Neuron (in vitro differentiated cells): ENCODE data around the gene PLCB4.

Experiments used
- H2AFZ ChIP-seq: one replicate; pipeline ENCODE4 v1.6.1; 2013; ENCODE audit warnings: low read depth, mild to moderate bottlenecking, inconsistent platforms, low read length, moderate library complexity
- H3K27me3 ChIP-seq: one replicate; pipeline ENCODE4 v1.6.1; 2013; ENCODE audit warnings: low read length; ENCODE audit not compliant: insufficient read depth
- H3K36me3 ChIP-seq: one replicate; pipeline ENCODE4 v1.6.1; 2013; ENCODE audit warnings: low read length; ENCODE audit not compliant: insufficient read depth
- H3K4me1 ChIP-seq: one replicate; pipeline ENCODE4 v1.6.1; 2013; ENCODE audit warnings: low read length; ENCODE audit not compliant: insufficient read depth
- H3K4me3 ChIP-seq: 2 replicates; pipeline ENCODE4 v1.5.1; 2013; ENCODE audit warnings: mild to moderate bottlenecking, low read length, moderate library complexity
- H3K9me3 ChIP-seq: one replicate; pipeline ENCODE4 v1.6.1; 2013; ENCODE audit warnings: low read length

Gene PLCB4

DNA sequence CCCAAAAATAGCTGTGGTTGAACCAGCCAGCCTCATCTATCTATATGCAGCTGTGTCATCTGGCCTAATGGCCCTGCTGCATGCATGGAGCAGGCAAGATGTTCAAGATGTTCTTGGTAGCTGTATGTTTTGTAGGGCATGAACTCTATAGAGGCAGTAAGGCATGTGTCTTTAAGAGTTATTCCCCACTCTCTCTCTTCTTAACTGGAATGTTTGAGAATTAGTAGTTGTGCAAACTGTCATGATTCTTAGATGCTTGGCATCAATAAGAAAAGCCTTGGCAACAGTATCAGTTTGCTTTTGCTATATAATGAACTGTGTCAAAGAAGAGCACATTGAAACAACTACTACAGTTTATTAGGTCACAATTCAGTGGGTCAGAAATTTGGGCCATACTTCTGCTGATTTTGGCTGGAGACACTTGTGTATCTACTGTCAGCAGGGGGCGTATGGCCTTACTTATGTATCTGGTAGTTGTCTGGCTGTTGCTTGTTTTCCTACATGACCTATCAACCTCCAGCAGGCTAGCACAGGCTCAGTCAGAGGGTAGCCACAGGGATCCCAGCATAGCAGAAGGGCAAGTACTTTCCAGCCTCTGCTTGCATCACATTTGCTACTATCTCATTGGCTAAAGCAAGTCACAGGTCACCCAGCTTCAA, 389.4 kb downstream of the PLCB4 start:
- Histone ChIP-seq H3K4me3 (no peak overlapping the region), H3K27me3 (no peaks in the 10 kb centered on the region), H3K4me1 (no peaks in the 10 kb centered on the region), H3K36me3 (peaks cover 32% of the 10 kb centered on the region), H3K9me3 (no peaks in the 10 kb centered on the region), H2AFZ (no peak overlapping the region)

DNA sequence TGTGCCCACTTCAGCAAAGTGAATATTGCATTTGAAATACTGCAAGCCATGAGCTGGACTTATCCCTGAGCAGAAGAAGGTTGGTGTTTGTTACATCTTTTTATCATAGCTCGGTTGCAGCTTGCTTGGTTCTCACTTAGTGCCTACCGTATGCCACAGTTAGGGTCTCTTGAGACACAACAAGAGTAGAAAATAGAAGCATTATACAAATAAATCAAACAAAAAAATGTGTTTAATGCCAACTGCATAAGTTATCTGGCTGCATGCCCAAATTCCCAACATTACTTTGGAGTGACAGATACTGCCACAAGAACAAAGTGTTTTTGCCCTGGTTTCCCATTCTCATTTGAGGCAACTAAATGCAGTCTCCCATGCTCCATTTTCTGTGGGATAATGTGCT, 391.6 kb downstream of the PLCB4 start:
- Histone ChIP-seq H3K4me1 (no peaks in the 10 kb centered on the region), H3K9me3 (no peaks in the 10 kb centered on the region), H3K36me3 (peaks cover 28% of the 10 kb centered on the region), H3K4me3 (no peak overlapping the region), H3K27me3 (no peaks in the 10 kb centered on the region), H2AFZ (no peak overlapping the region)

DNA sequence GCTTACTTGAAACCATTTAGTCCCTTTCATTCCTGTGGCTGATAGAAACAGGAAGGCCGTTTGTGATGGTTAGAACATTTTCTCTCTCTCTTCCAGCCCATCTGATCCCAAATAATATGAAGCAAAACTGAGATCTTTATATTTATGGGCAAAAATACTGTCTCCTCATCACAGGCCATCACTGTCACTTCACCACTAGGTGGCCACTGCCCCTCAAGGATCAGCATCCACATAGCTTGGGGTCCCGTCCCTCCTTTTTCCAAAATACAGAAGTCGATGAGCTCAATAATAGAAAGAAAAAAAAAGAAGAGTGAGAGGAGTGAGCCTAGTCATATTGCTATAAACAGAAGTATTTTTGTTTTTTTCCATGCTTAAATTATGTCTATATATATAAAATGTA, 399.1 kb downstream of the PLCB4 start:
- Histone ChIP-seq H3K27me3 (no peaks in the 10 kb centered on the region), H3K4me3 (no peak overlapping the region), H3K9me3 (no peaks in the 10 kb centered on the region), H3K36me3 (peaks cover 5% of the 10 kb centered on the region), H2AFZ (no peak overlapping the region), H3K4me1 (no peaks in the 10 kb centered on the region)

DNA sequence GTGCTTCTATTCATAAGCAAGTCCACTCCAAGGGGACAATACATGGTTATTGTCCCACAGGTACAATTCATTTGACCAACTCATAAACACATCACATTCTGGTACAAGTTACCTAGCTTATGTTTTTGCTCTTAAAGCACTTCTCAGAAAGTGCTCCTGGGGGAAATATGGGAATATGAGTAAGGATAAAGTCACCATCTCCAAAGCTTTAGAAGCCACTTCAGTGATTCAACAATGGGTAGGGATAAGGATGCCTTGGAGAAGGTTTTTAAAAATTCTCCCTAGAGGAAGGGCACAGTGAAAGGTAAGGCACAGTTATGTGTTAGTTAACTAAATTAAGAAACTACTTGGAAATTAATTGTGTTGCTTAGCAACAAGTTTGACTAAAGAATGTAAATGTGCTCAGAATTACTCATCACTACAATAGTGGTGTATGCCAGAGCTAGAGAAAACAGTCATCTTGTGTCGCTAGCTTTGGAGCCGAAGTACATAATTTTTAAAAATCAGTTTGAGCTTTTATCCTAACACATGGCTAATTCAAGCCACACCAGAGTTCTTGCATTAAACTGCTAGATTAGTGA, 406.0 kb downstream of the PLCB4 start:
- Histone ChIP-seq H3K9me3 (no peaks in the 10 kb centered on the region), H2AFZ (no peak overlapping the region), H3K4me3 (no peak overlapping the region), H3K36me3 (no peaks in the 10 kb centered on the region), H3K27me3 (no peaks in the 10 kb centered on the region), H3K4me1 (peaks cover 13% of the 10 kb centered on the region)

DNA sequence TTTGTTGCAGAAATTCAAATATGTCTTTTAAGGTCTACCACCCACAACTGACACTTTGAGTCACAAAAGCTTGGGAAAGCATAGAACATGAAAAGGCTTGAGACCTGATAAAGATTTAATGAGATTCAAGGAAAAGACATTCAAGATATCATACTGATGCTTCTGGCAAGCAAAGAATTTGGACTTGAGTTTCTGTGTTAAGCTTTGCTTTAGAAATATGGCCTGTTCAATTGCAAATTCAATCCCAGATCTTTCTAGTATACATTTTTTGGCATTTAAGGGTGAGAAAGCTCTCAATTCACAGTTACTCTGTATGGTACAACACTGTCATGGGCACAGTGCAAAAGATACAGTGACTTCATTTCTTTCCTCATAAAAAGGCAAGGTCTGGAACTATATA, 406.6 kb downstream of the PLCB4 start:
- H2AFZ ChIP-seq, result no peak overlapping the region
- H3K9me3 ChIP-seq, result no peaks in the 10 kb centered on the region

DNA sequence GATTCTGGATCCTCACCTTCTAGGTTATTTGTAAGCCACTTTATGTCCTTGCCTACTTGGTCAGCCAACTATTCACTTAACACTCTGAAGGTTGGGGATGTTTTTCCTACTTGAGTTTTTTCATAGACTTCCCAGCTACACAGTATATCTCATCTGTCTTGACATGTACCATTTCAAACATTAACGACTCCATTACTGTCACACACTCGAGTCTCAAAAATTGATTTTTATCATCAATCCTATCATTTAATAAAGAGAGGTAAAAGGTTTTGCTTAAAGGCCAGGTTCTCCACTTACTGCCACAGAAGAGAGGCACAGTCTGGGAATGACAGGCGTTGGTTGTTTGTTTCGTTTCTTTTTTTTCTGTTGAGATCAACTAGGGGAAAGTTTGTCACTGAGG, 407.3 kb downstream of the PLCB4 start:
- H3K9me3 ChIP-seq, result no peaks in the 10 kb centered on the region

More for the DNA sequence above, 406.6 kb downstream of the PLCB4 start:
- Histone ChIP-seq H3K36me3 (no peaks in the 10 kb centered on the region), H3K27me3 (no peaks in the 10 kb centered on the region), H3K4me1 (peaks cover 13% of the 10 kb centered on the region), H3K4me3 (no peak overlapping the region)

DNA sequence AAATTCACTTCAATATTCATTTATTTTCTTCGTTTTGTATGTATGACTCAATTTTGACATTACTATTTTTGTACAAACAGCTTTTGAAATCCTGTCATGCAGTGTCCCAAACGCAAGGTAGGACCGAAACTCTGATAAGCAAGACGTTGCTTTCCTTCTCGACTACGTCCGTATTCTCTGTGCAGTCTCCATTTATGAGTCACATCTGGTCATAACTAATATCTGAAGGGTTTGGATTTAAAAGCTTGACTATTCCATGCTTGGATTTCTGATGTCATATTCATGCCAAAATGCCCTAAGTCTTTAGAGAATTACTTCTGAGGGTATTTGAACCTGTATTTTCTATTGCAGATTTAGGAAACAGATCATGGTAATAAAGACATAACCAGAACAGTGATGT, 407.8 kb downstream of the PLCB4 start:
- Histone ChIP-seq H3K9me3 (no peaks in the 10 kb centered on the region), H2AFZ (no peak overlapping the region), H3K4me3 (no peak overlapping the region), H3K4me1 (peaks cover 13% of the 10 kb centered on the region), H3K27me3 (no peaks in the 10 kb centered on the region), H3K36me3 (no peaks in the 10 kb centered on the region)

More for the DNA sequence above, 407.3 kb downstream of the PLCB4 start:
- Histone ChIP-seq H3K4me1 (peaks cover 13% of the 10 kb centered on the region), H3K27me3 (no peaks in the 10 kb centered on the region), H3K4me3 (no peak overlapping the region), H3K36me3 (no peaks in the 10 kb centered on the region), H2AFZ (no peak overlapping the region)

DNA sequence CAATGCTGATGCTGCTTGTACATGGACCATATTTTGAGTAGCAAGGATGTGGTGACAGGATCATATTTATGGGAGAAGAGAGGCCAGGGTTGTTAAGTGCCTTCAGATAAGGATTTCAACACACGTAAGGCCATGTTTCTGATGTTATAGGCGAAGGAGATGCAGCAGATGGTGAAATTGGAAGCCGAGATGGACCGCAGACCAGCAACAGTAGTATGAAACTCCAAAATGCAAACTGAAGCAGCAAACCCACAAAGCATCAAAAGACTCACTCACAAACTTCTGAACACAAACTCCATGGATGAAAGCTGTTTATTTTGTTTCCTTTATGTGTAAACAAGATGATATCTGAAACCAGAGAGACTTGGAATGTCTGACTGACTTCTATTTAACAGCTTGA, 409.9 kb downstream of the PLCB4 start:
- Histone ChIP-seq H2AFZ (no peak overlapping the region), H3K9me3 (no peaks in the 10 kb centered on the region)

DNA sequence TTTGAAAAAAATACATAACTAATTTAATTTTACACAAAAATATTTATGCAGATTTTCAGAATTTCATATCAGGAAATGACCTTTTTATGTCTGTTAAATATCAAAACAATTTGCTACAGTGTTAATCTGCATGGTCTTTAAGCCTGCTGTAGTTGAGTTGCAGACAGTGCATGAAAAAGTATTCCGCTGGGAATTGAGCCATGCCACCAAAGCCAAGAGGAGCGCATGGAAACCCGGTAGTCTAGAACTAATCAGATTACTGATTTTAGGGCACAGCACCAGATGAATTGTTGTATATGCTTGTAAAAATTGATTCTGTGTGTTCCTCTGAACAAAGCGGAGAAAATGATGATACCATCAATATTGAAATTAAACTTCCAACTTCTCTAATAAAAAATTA, 411.2 kb downstream of the PLCB4 start:
- H3K4me1 ChIP-seq, result peaks cover 9% of the 10 kb centered on the region
- no peaks in the 10 kb centered on the region for H3K27me3 ChIP-seq
- H2AFZ ChIP-seq, result no peak overlapping the region
- no peaks in the 10 kb centered on the region for H3K36me3 ChIP-seq
- H3K4me3 ChIP-seq, result no peak overlapping the region
- H3K9me3 ChIP-seq, result no peaks in the 10 kb centered on the region

More for the DNA sequence above, 409.9 kb downstream of the PLCB4 start:
- Histone ChIP-seq H3K27me3 (no peaks in the 10 kb centered on the region), H3K4me1 (peaks cover 13% of the 10 kb centered on the region), H3K36me3 (no peaks in the 10 kb centered on the region), H3K4me3 (no peak overlapping the region)

DNA sequence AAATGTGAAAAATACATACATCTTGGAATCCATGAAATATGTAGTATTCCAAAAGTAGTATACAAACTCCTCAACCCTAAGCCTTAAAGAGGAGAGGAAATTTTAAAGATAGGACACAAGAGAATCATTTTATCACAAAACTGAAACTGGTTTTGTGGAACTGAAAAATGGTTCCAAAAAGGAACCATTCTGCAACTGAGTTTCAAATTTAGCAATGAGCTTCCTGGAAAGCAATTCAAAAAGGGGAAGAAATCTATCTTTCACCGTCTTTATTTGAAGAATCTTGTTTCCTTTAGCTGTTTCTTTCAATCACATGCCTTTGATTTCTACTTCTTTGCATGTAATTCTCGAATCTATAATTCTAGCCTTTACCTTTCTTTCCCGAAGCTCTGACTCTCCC, 413.3 kb downstream of the PLCB4 start:
- Histone ChIP-seq H3K36me3 (no peaks in the 10 kb centered on the region), H3K4me3 (no peak overlapping the region), H3K9me3 (no peaks in the 10 kb centered on the region), H3K27me3 (no peaks in the 10 kb centered on the region), H2AFZ (no peak overlapping the region), H3K4me1 (no peaks in the 10 kb centered on the region)

DNA sequence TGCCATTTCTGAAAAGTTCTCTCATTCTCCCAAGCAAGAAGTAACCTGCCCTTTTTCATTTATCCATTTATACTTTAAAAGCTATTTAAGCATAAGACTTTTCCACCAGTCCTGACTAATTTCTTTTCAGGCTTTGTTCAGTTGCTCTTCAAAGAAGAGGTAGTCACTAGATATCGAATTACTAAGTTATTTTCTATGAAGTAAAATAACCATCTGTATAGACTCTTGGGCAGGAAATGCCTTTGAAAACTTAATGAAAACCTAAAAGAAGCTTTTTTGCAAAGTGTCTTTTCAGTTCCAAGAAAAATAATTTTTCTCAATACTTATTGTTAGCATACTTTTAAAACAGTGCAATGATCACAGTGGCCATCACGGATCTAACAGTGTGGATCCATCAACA, 414.2 kb downstream of the PLCB4 start:
- H2AFZ ChIP-seq, result no peak overlapping the region
- H3K9me3 ChIP-seq, result no peaks in the 10 kb centered on the region
- no peaks in the 10 kb centered on the region for H3K4me1 ChIP-seq
- no peaks in the 10 kb centered on the region for H3K27me3 ChIP-seq
- no peaks in the 10 kb centered on the region for H3K36me3 ChIP-seq
- H3K4me3 ChIP-seq, result no peak overlapping the region

DNA sequence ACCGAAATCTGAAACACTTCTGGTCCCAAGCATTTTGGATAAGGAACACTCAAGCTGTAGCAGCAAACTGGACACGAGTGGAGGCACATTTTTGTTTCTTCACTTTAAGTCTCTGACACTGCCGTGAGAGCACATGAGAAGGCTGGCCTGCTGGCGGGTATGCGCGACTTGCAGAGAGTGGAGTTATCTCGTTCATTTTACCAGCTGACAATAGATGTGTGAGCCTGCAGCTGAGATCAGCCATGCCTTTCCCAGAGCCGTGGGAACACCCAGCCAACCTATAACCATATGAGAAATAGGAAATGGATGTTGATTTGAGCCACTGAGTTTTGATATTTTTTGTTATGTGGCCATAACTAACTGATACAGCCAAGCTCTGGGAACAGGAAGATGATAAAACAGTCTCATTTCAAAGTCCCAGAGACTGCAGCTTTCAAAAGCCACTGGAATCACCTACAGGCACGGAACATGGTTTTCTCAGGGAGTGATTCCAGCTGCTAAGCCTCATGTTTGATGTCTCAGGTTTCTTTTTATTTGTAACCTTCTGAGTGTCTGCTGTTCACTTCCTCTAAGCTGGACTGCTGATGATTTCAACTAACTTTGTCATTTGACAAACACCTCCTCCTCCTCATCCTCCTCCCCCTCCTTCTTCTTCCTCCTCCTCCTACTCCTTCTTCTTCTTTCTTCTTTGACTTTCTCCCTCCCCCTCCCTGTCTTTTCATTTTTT, 416.9 kb downstream of the PLCB4 start:
- H2AFZ ChIP-seq, result no peak overlapping the region
- peaks cover 6% of the 10 kb centered on the region for H3K4me1 ChIP-seq
- no peaks in the 10 kb centered on the region for H3K27me3 ChIP-seq
- no peak overlapping the region for H3K4me3 ChIP-seq
- H3K9me3 ChIP-seq, result no peaks in the 10 kb centered on the region
- H3K36me3 ChIP-seq, result no peaks in the 10 kb centered on the region

DNA sequence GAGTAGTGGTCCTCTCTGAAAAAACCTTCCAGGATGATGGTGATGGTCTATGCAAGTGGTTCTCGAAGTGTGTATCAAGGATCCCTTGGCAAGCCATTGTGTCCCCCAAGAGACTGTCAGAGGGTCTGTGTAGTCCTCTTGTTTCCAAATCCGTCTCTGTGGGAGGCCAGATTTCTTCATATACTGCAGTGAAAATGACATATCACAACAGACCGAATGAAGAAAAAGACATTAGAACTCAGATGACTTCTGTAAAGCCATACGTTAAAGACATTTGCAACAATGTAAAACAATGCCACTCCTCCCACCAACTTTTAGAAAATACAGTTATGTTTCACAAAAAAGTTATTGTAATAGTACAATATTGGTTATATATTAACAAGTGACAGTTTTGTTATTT, 418.3 kb downstream of the PLCB4 start:
- Histone ChIP-seq H3K36me3 (no peaks in the 10 kb centered on the region), H2AFZ (no peak overlapping the region), H3K4me3 (no peak overlapping the region), H3K4me1 (peaks cover 7% of the 10 kb centered on the region), H3K9me3 (no peaks in the 10 kb centered on the region), H3K27me3 (no peaks in the 10 kb centered on the region)
